Subcutaneous abdominal adipose tissue (tissue), 5 donors: Measurements from ENCODE around the gene WDR72.

Experiments used
- H3K27ac ChIP-seq: one replicate; pipeline ENCODE4 v1.7.0; 2013; ENCODE audit warnings: low read depth, mild to moderate bottlenecking, inconsistent platforms, low read length, moderate library complexity
- H3K27me3 ChIP-seq, 5 donors: one replicate each; pipeline ENCODE4 v1.7.0; 2013; ENCODE audit warnings: low read length in 5 of 5, inconsistent platforms in 1 of 5; ENCODE audit not compliant: control insufficient read depth in 5 of 5, insufficient read depth in 4 of 5
- H3K36me3 ChIP-seq, 5 donors: one replicate each; pipeline ENCODE4 v1.7.0; 2013; ENCODE audit warnings: low read length in 5 of 5; ENCODE audit not compliant: control insufficient read depth in 5 of 5, insufficient read depth in 5 of 5
- H3K4me1 ChIP-seq, 5 donors: one replicate each; pipeline ENCODE4 v1.7.0; 2013; ENCODE audit warnings: low read length in 5 of 5, mild to moderate bottlenecking in 3 of 5, moderate library complexity in 1 of 5; ENCODE audit not compliant: control insufficient read depth in 5 of 5, insufficient read depth in 5 of 5
- H3K4me3 ChIP-seq, 5 donors: one replicate each; pipeline ENCODE4 v1.7.0; 2013; ENCODE audit warnings: low read length in 5 of 5, low read depth in 1 of 5
- H3K9ac ChIP-seq, 5 donors: one replicate each; pipeline ENCODE4 v1.7.0; 2013; ENCODE audit warnings: low read length in 5 of 5, mild to moderate bottlenecking in 4 of 5, moderate library complexity in 3 of 5
- H3K9me3 ChIP-seq, 5 donors: one replicate each; pipeline ENCODE4 v1.7.0; 2013; ENCODE audit warnings: low read length in 5 of 5; ENCODE audit not compliant: control insufficient read depth in 5 of 5
- donor health status: healthy.
- donor health status: healthy.
- donor health status: healthy.
- donor health status: healthy.
- donor health status: healthy.

The WDR72 gene

GRCh38 chr15:53472883-53473282, 286.6 kb downstream of the WDR72 start:
- H3K9ac ChIP-seq: no peak overlapping the region
- H3K27ac ChIP-seq: no peak overlapping the region
- H3K36me3 ChIP-seq: no peaks in the 10 kb centered on the region
- no peaks in the 10 kb centered on the region for H3K27me3 ChIP-seq
- no peaks in the 10 kb centered on the region for H3K4me1 ChIP-seq
- H3K9me3 ChIP-seq: no peaks in the 10 kb centered on the region
- H3K4me3 ChIP-seq: no peak overlapping the region

- no peaks in the 10 kb centered on the region for H3K9me3 ChIP-seq
- H3K27ac ChIP-seq: no peak overlapping the region
- no peaks in the 10 kb centered on the region for H3K27me3 ChIP-seq
- H3K36me3 ChIP-seq: no peaks in the 10 kb centered on the region
- no peak overlapping the region for H3K4me3 ChIP-seq
- H3K4me1 ChIP-seq: no peaks in the 10 kb centered on the region
- no peak overlapping the region for H3K9ac ChIP-seq
Observed at GRCh38 chr15:53472210-53472609, 287.3 kb downstream of the WDR72 start.

- H3K9ac ChIP-seq: no peak overlapping the region
- H3K27ac ChIP-seq: no peak overlapping the region
- H3K4me3 ChIP-seq: no peak overlapping the region
- no peaks in the 10 kb centered on the region for H3K27me3 ChIP-seq
- no peaks in the 10 kb centered on the region for H3K36me3 ChIP-seq
- no peaks in the 10 kb centered on the region for H3K9me3 ChIP-seq
- no peaks in the 10 kb centered on the region for H3K4me1 ChIP-seq
Observed at GRCh38 chr15:53470743-53471142, 288.7 kb downstream of the WDR72 start.

- H3K9me3 ChIP-seq: no peaks in the 10 kb centered on the region
- H3K36me3 ChIP-seq: no peaks in the 10 kb centered on the region
- no peaks in the 10 kb centered on the region for H3K27me3 ChIP-seq
- no peak overlapping the region for H3K27ac ChIP-seq
- H3K4me3 ChIP-seq: no peak overlapping the region
- no peak overlapping the region for H3K9ac ChIP-seq
- H3K4me1 ChIP-seq: no peaks in the 10 kb centered on the region
Observed at GRCh38 chr15:53469422-53469821, 290.0 kb downstream of the WDR72 start.
